OCI-LY1 (cell line): ENCODE results near the gene ITGAE.

Source experiments
- H2AFZ ChIP-seq: fragments of 200-600 bp; sonication (generic), shearing (Covaris generic); 2 replicates; pipeline ENCODE4 v1.6.0; 2014; ENCODE audit warnings: antibody characterized with exemption, mild to moderate bottlenecking, low read length
- H3F3A ChIP-seq: fragments of 200-600 bp; sonication (generic), shearing (Covaris generic); 2 replicates; pipeline ENCODE4 v1.6.0; 2014; ENCODE audit warnings: mild to moderate bottlenecking, antibody characterized with exemption, low read length, moderate library complexity; ENCODE audit not compliant: insufficient read depth
- H3K27ac ChIP-seq: fragments of 200-600 bp; sonication (generic); 2 replicates; pipeline ENCODE4 v1.5.1; 2014; ENCODE audit warnings: low read length, mixed run types, mild to moderate bottlenecking, low read depth; ENCODE audit not compliant: poor library complexity, severe bottlenecking
- H3K27me3 ChIP-seq: fragments of 200-600 bp; sonication (generic); 2 replicates; pipeline ENCODE4 v1.6.0; 2014; ENCODE audit warnings: antibody characterized with exemption, mild to moderate bottlenecking, low read length, moderate library complexity; ENCODE audit not compliant: insufficient read depth
- H3K36me3 ChIP-seq: fragments of 200-600 bp; sonication (generic); 2 replicates; pipeline ENCODE4 v1.6.1; 2014; ENCODE audit warnings: mild to moderate bottlenecking, antibody characterized with exemption, low read length, moderate library complexity, mixed read lengths; ENCODE audit not compliant: insufficient read depth
- H3K4me1 ChIP-seq: fragments of 200-600 bp; sonication (generic); 2 replicates; pipeline ENCODE4 v1.5.1; 2014; ENCODE audit warnings: mild to moderate bottlenecking, low read length, moderate library complexity; ENCODE audit not compliant: insufficient read depth, severe bottlenecking
- H3K4me2 ChIP-seq: fragments of 200-600 bp; sonication (generic), shearing (Covaris generic); 2 replicates; pipeline ENCODE4 v1.6.1; 2014; ENCODE audit warnings: low read length
- H3K4me3 ChIP-seq: fragments of 200-600 bp; sonication (generic); 2 replicates; pipeline ENCODE4 v1.5.1; 2014; ENCODE audit warnings: low read length, low read depth, mild to moderate bottlenecking, mixed read lengths; ENCODE audit not compliant: poor library complexity, severe bottlenecking
- H3K79me2 ChIP-seq: fragments of 200-600 bp; shearing (Covaris generic); 2 replicates; pipeline ENCODE4 v1.6.1; 2016; ENCODE audit warnings: mixed run types, low read length, mixed read lengths; ENCODE audit not compliant: insufficient read depth
- H3K9ac ChIP-seq: fragments of 200-600 bp; sonication (generic), shearing (Covaris generic); 2 replicates; pipeline ENCODE4 v1.6.1; 2014; ENCODE audit warnings: mild to moderate bottlenecking, low read length, mixed read lengths
- H3K9me2 ChIP-seq: fragments of 200-600 bp; sonication (generic), shearing (Covaris generic); 2 replicates; pipeline ENCODE4 v1.6.1; 2014; ENCODE audit warnings: low read depth, mild to moderate bottlenecking, low read length, mixed read lengths
- H3K9me3 ChIP-seq: fragments of 200-600 bp; shearing (Covaris generic); 2 replicates; pipeline ENCODE4 v1.6.1; 2014; ENCODE audit warnings: low read length, mixed read lengths
- H4K20me1 ChIP-seq: fragments of 200-600 bp; sonication (generic), shearing (Covaris generic); 2 replicates; pipeline ENCODE4 v1.6.0; 2016; ENCODE audit warnings: mild to moderate bottlenecking, low read length; ENCODE audit not compliant: insufficient read depth
- CTCF ChIP-seq: fragments of 200-600 bp; sonication (generic), shearing (Covaris generic); IDR thresholded peaks from 2 replicates; pipeline ENCODE4 v1.5.1; 2017; ENCODE audit warnings: mild to moderate bottlenecking, antibody characterized with exemption, low read length, moderate library complexity, mixed read lengths
- EZH2 ChIP-seq: fragments of 200-600 bp; sonication (generic), shearing (Covaris generic); IDR thresholded peaks from 2 replicates; pipeline ENCODE4 v1.8.0; 2017; ENCODE audit warnings: borderline replicate concordance, mixed run types, mild to moderate bottlenecking, antibody characterized with exemption, low read length, moderate library complexity, mixed read lengths

Gene ITGAE

DNA sequence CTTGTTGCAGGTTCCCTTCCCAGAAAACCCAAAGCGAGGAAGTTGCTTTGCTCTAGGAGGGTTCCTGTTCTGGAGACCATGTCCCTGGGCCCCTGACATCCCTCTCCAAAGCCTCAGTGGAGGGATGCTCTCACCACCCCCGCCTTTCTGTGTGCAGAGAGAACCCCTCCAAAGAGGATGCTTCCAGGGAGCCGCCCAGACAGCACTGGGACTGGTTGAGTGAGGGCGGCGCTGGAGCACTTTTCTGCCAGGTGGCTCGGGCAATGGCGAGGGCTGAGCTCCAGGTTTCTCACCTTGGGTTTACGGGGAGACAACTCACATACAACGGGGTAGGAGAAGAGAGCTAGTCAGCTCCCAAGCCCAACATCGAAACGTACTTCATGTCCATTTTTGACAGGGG, 125.1 kb downstream of the ITGAE start:
- H4K20me1 ChIP-seq: no peaks in the 10 kb centered on the region
- no peaks in the 10 kb centered on the region for H3K27me3 ChIP-seq
- no peak overlapping the region for H2AFZ ChIP-seq
- no peak overlapping the region for H3K4me2 ChIP-seq
- no peak overlapping the region for H3K4me3 ChIP-seq
- no peaks in the 10 kb centered on the region for H3K9me3 ChIP-seq
- no peaks in the 10 kb centered on the region for H3K79me2 ChIP-seq
- H3F3A ChIP-seq: no peaks in the 10 kb centered on the region
- peaks cover 12% of the 10 kb centered on the region for H3K36me3 ChIP-seq
- no peak overlapping the region for H3K27ac ChIP-seq
- TF ChIP-seq CTCF: no peak
- TF ChIP-seq EZH2: no peak
- no peaks in the 10 kb centered on the region for H3K9me2 ChIP-seq
- H3K4me1 ChIP-seq: no peaks in the 10 kb centered on the region
- H3K9ac ChIP-seq: no peak overlapping the region

- Histone ChIP-seq H3K36me3 (peaks cover 10% of the 10 kb centered on the region), H3F3A (no peaks in the 10 kb centered on the region), H3K9ac (no peak overlapping the region), H3K27me3 (no peaks in the 10 kb centered on the region), H3K79me2 (0 out of 2 replicates have a peak, but pooled peaks cover 7% of the 10 kb centered on the region), H3K4me3 (no peak overlapping the region), H3K9me3 (no peaks in the 10 kb centered on the region), H4K20me1 (no peaks in the 10 kb centered on the region), H3K9me2 (no peaks in the 10 kb centered on the region), H3K4me1 (peaks cover 19% of the 10 kb centered on the region), H3K27ac (no peak overlapping the region), H2AFZ (no peak overlapping the region), H3K4me2 (no peak overlapping the region)
- TF ChIP-seq CTCF: no peak
- TF ChIP-seq EZH2: no peak
These were observed 128.4 kb downstream of the ITGAE start for GRCh38 chr17:3672571-3672970.

GRCh38 chr17:3669548-3669947, 131.4 kb downstream of the ITGAE start:
- no peaks in the 10 kb centered on the region for H4K20me1 ChIP-seq
- H3K79me2 ChIP-seq: 0 out of 2 replicates have a peak, but pooled peaks cover 7% of the 10 kb centered on the region
- H3K4me3 ChIP-seq: peak overlapping the region; percentile 84
- H3K4me1 ChIP-seq: peaks cover 22% of the 10 kb centered on the region
- H3K4me2 ChIP-seq: peak overlapping the region; percentile 68
- H3K36me3 ChIP-seq: no peaks in the 10 kb centered on the region; the same call in 1 of the 2 replicates
- no peaks in the 10 kb centered on the region for H3K9me2 ChIP-seq
- H3F3A ChIP-seq: no peaks in the 10 kb centered on the region
- H3K27ac ChIP-seq: no peak overlapping the region
- H3K27me3 ChIP-seq: no peaks in the 10 kb centered on the region
- peak overlapping the region; percentile 86 for H3K9ac ChIP-seq
- H2AFZ ChIP-seq: no peak overlapping the region
- TF ChIP-seq CTCF: no peak
- TF ChIP-seq EZH2: no peak
- H3K9me3 ChIP-seq: no peaks in the 10 kb centered on the region
